MM.1S (cell line): ENCODE results near the gene SMIM1.

Experiments used
- DNase-seq: peaks from one replicate; pipeline ENCODE4 v3.0.0-alpha.2; 2015
- H2AFZ ChIP-seq: fragments of 300-600 bp; sonication (generic); 2 replicates; pipeline ENCODE4 v1.6.0; 2016; ENCODE audit warnings: antibody characterized with exemption, low read length
- H3F3A ChIP-seq: fragments of 300-600 bp; sonication (generic); 2 replicates; pipeline ENCODE4 v1.6.1; 2016; ENCODE audit warnings: mild to moderate bottlenecking, antibody characterized with exemption, low read length, moderate library complexity, mixed read lengths; ENCODE audit not compliant: insufficient read depth
- H3K27ac ChIP-seq: fragments of 300-600 bp; sonication (generic); 2 replicates; pipeline ENCODE4 v1.5.1; 2016; ENCODE audit warnings: mild to moderate bottlenecking, low read length
- H3K27me3 ChIP-seq: fragments of 300-600 bp; sonication (generic); replicated peaks from 2 replicates; pipeline ENCODE4 v1.6.0; 2016; ENCODE audit warnings: low read length; ENCODE audit not compliant: insufficient read depth
- H3K36me3 ChIP-seq: fragments of 300-600 bp; sonication (generic); replicated peaks from 2 replicates; pipeline ENCODE4 v1.6.1; 2016; ENCODE audit warnings: mild to moderate bottlenecking, low read length, mixed read lengths; ENCODE audit not compliant: insufficient read depth
- H3K4me1 ChIP-seq: fragments of 300-600 bp; sonication (generic); 2 replicates; pipeline ENCODE4 v1.6.1; 2016; ENCODE audit warnings: low read length, mixed read lengths
- H3K4me2 ChIP-seq: fragments of 300-600 bp; sonication (generic); 2 replicates; pipeline ENCODE4 v1.6.0; 2016; ENCODE audit warnings: low read depth, low read length
- H3K4me3 ChIP-seq: fragments of 300-600 bp; sonication (generic); 2 replicates; pipeline ENCODE4 v1.5.1; 2016; ENCODE audit warnings: low read length, mixed read lengths
- H3K79me2 ChIP-seq: fragments of 300-600 bp; sonication (generic); 2 replicates; pipeline ENCODE4 v1.6.1; 2016; ENCODE audit warnings: mixed run types, low read length, mixed read lengths
- H3K9ac ChIP-seq: fragments of 300-600 bp; sonication (generic); 2 replicates; pipeline ENCODE4 v1.6.1; 2016; ENCODE audit warnings: low read length, mixed read lengths
- H3K9me2 ChIP-seq: fragments of 300-600 bp; sonication (generic); replicated peaks from 2 replicates; pipeline ENCODE4 v1.6.1; 2016; ENCODE audit warnings: mild to moderate bottlenecking, low read length, mixed read lengths; ENCODE audit not compliant: insufficient read depth
- H3K9me3 ChIP-seq: fragments of 300-600 bp; sonication (generic); replicated peaks from 2 replicates; pipeline ENCODE4 v1.6.1; 2016; ENCODE audit warnings: mild to moderate bottlenecking, low read length, mixed read lengths; ENCODE audit not compliant: insufficient read depth
- H4K20me1 ChIP-seq: fragments of 300-600 bp; sonication (generic); 2 replicates; pipeline ENCODE4 v1.6.1; 2016; ENCODE audit warnings: mild to moderate bottlenecking, low read length, moderate library complexity, mixed read lengths; ENCODE audit not compliant: insufficient read depth
- CTCF ChIP-seq: fragments of 300-600 bp; sonication (generic); IDR thresholded peaks from 2 replicates; pipeline ENCODE4 v1.5.1; 2016; ENCODE audit warnings: antibody characterized with exemption, low read length, mixed read lengths
- EZH2 ChIP-seq: fragments of 300-600 bp; sonication (generic); optimal IDR thresholded peaks from 2 replicates; pipeline ENCODE3; 2017; ENCODE audit warnings: low read depth, mild to moderate bottlenecking, antibody characterized with exemption, low read length, mixed read lengths
- EZH2phosphoT487 ChIP-seq: fragments of 300-600 bp; sonication (generic); IDR thresholded peaks from 2 replicates; pipeline ENCODE4 v1.6.1; 2018; ENCODE audit warnings: antibody characterized with exemption, low read length

Gene SMIM1

GRCh38 chr1:3767328-3767925 lies 5.1 kb upstream of the SMIM1 start:
- Histone ChIP-seq H3K4me1 (0 out of 2 replicates have a peak, but pooled peaks cover 3% of the 10 kb centered on the region), H3K4me3 (no peak overlapping the region), H3F3A (no peaks in the 10 kb centered on the region), H3K36me3 (no peaks in the 10 kb centered on the region), H3K9ac (no peak overlapping the region), H3K27me3 (peaks cover 93% of the 10 kb centered on the region), H2AFZ (no peak overlapping the region), H3K9me3 (no peaks in the 10 kb centered on the region), H3K79me2 (no peaks in the 10 kb centered on the region), H3K9me2 (no peaks in the 10 kb centered on the region), H3K27ac (no peak overlapping the region), H3K4me2 (no peak overlapping the region), H4K20me1 (no peaks in the 10 kb centered on the region)
- DNase-seq = no peak
- TF ChIP-seq EZH2 (no peak), CTCF (no peak), EZH2phosphoT487 (no peak)

- Histone ChIP-seq H3K36me3 (no peaks in the 10 kb centered on the region), H3K79me2 (no peaks in the 10 kb centered on the region), H3K4me1 (0 out of 2 replicates have a peak, but pooled peaks cover 3% of the 10 kb centered on the region), H4K20me1 (no peaks in the 10 kb centered on the region), H3K27me3 (peaks cover 78% of the 10 kb centered on the region), H3K9me3 (no peaks in the 10 kb centered on the region), H3F3A (no peaks in the 10 kb centered on the region), H3K9ac (no peak overlapping the region), H3K4me2 (no peak overlapping the region), H2AFZ (no peak overlapping the region), H3K9me2 (no peaks in the 10 kb centered on the region), H3K4me3 (no peak overlapping the region), H3K27ac (no peak overlapping the region)
- TF ChIP-seq EZH2 (no peak), CTCF (no peak), EZH2phosphoT487 (no peak)
- DNase-seq = no peak
These were observed 3.6 kb upstream of the SMIM1 start for GRCh38 chr1:3768811-3769390.

- Histone ChIP-seq H3K4me2 (no peak overlapping the region), H2AFZ (no peak overlapping the region), H3K4me3 (no peak overlapping the region), H3K9ac (no peak overlapping the region), H3K27me3 (peaks cover 65% of the 10 kb centered on the region), H3K27ac (no peak overlapping the region), H3K36me3 (no peaks in the 10 kb centered on the region), H3F3A (no peaks in the 10 kb centered on the region), H4K20me1 (no peaks in the 10 kb centered on the region), H3K4me1 (peaks cover 5% of the 10 kb centered on the region; the same call in 1 of the 2 replicates), H3K79me2 (no peaks in the 10 kb centered on the region), H3K9me2 (no peaks in the 10 kb centered on the region), H3K9me3 (no peaks in the 10 kb centered on the region)
- no peak for DNase-seq
- no peak for TF ChIP-seq EZH2phosphoT487
These were observed 2.3 kb upstream of the SMIM1 start for GRCh38 chr1:3770047-3770765.
